ENCODE results near the gene ZNF761. TPM values are rescaled to one million over a fixed set of nuclear protein-coding genes. Genes with fewer than 3 reads are reported as not detected.
"Not testable (repeated sequence)": the region's sequence is repeated elsewhere in the genome, so short reads cannot be mapped to it uniquely, and the experiment has no call there.

The ZNF761 gene
- 12.7 TPM for total RNA-seq

- DNase-seq (ENCODE audit: low spot score): peak; percentile 96
These were observed at the start of gene ZNF761 for GRCh38 chr19:53431399-53432087. Gene ZNF761, plus strand, starts transcription at chr19:53431984. Its CDS starts 15,285 bp downstream, at chr19:53447269.

- DNase-seq (ENCODE audit: low spot score): no peak
These were observed 43.6 kb upstream of the ZNF761 start for GRCh38 chr19:53388168-53388567.

- no peak for DNase-seq (ENCODE audit: low spot score)
These were observed 42.9 kb upstream of the ZNF761 start for GRCh38 chr19:53388904-53389303.

- DNase-seq (ENCODE audit: low spot score): no peak
These were observed 42.2 kb upstream of the ZNF761 start for GRCh38 chr19:53389571-53389970.

- DNase-seq (ENCODE audit: low spot score): no peak
These were observed 41.8 kb upstream of the ZNF761 start for GRCh38 chr19:53389978-53390377.

- peak; percentile 49 for DNase-seq (ENCODE audit: low spot score)
These were observed 37.2 kb upstream of the ZNF761 start for GRCh38 chr19:53394522-53394973.

- DNase-seq (ENCODE audit: low spot score): peak; percentile 97
These were observed 36.6 kb upstream of the ZNF761 start, which contains the start of gene ZNF765 for GRCh38 chr19:53394974-53395839. Gene ZNF765, plus strand, starts transcription at chr19:53395149. Its CDS starts 2,867 bp downstream, at chr19:53398016.

GRCh38 chr19:53395840-53396524 lies 35.8 kb upstream of the ZNF761 start:
- DNase-seq (ENCODE audit: low spot score): not testable (repeated sequence)

- DNase-seq (ENCODE audit: low spot score): no peak
These were observed 35.3 kb upstream of the ZNF761 start for GRCh38 chr19:53396525-53396868.

- DNase-seq (ENCODE audit: low spot score): not testable (repeated sequence)
These were observed 33.9 kb upstream of the ZNF761 start for GRCh38 chr19:53397918-53398317.

GRCh38 chr19:53409505-53410204 lies 22.1 kb upstream of the ZNF761 start:
- no peak for DNase-seq (ENCODE audit: low spot score)

- DNase-seq (ENCODE audit: low spot score): not testable (repeated sequence)
These were observed 11.1 kb upstream of the ZNF761 start for GRCh38 chr19:53420520-53421315.

GRCh38 chr19:53422551-53422950 lies 9.2 kb upstream of the ZNF761 start:
- DNase-seq (ENCODE audit: low spot score): no peak

- not testable (repeated sequence) for DNase-seq (ENCODE audit: low spot score)
These were observed 8.7 kb upstream of the ZNF761 start for GRCh38 chr19:53423074-53423473.

GRCh38 chr19:53423680-53424079 lies 8.1 kb upstream of the ZNF761 start:
- DNase-seq (ENCODE audit: low spot score): peak; percentile 54

GRCh38 chr19:53424968-53425597 lies 6.7 kb upstream of the ZNF761 start:
- peak; percentile 82 for DNase-seq (ENCODE audit: low spot score)

- DNase-seq (ENCODE audit: low spot score): peak; percentile 44
These were observed 391 bp downstream of the ZNF761 start for GRCh38 chr19:53432088-53432661.

- DNase-seq (ENCODE audit: low spot score): not testable (repeated sequence)
These were observed 12.0 kb downstream of the ZNF761 start for GRCh38 chr19:53443809-53444208.

- not testable (repeated sequence) for DNase-seq (ENCODE audit: low spot score)
These were observed 15.4 kb downstream of the ZNF761 start for GRCh38 chr19:53447196-53447595.

GRCh38 chr19:53455828-53456227 lies 24.0 kb downstream of the ZNF761 start:
- no peak for DNase-seq (ENCODE audit: low spot score)
